Measurements from ENCODE around the gene MTHFD1L.

Gene MTHFD1L

DNA sequence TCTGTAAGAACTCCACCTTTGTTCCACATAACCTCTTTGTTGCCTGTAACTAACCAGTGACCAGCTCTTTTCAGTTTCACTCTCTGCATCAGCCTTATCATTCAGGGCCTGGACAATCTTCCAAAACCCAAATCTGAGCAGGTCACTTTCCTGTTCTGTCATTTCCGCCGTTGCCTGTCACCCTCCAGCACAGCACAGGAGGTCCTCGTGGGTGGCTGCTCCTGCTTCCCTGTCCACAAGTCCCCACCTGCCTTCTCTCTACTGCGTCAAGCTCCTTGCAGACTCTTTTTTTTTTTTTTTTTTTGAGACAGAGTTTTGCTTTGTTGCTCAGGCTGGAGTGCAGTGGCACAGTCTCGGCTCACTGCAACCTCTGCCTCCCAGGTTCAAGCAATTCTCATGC is 73.9 kb downstream of the MTHFD1L start:
- Histone ChIP-seq H3K4me2 (ENCODE audit: low read depth, low read length, poor library complexity, severe bottlenecking) (no peak overlapping the region), H3K4me3 (ENCODE audit: low read length, poor library complexity, severe bottlenecking) (no peak overlapping the region), H4K20me1 (ENCODE audit: insufficient read depth, low read length, poor library complexity, severe bottlenecking) (no peaks in the 10 kb centered on the region), H3K4me1 (ENCODE audit: insufficient read depth, low read length, poor library complexity, severe bottlenecking) (no peaks in the 10 kb centered on the region), H3K9me3 (ENCODE audit: insufficient read depth, low read depth, low read length) (no peaks in the 10 kb centered on the region), H3K36me3 (ENCODE audit: insufficient read depth, low read length) (peaks cover 32% of the 10 kb centered on the region; the same call in 1 of the 2 replicates), H2AFZ (ENCODE audit: low read length) (no peak overlapping the region), H3K9me2 (replicated peaks; ENCODE audit: low read depth, low read length) (no peaks in the 10 kb centered on the region), H3K9ac (ENCODE audit: low read depth, low read length, poor library complexity, severe bottlenecking) (no peak overlapping the region), H3F3A (ENCODE audit: low read depth) (no peaks in the 10 kb centered on the region), H3K27me3 (ENCODE audit: insufficient read depth, low read length, poor library complexity, severe bottlenecking) (no peaks in the 10 kb centered on the region), H3K79me2 (ENCODE audit: insufficient read depth, low read length) (no peaks in the 10 kb centered on the region)
- TF ChIP-seq, protein P1, sequence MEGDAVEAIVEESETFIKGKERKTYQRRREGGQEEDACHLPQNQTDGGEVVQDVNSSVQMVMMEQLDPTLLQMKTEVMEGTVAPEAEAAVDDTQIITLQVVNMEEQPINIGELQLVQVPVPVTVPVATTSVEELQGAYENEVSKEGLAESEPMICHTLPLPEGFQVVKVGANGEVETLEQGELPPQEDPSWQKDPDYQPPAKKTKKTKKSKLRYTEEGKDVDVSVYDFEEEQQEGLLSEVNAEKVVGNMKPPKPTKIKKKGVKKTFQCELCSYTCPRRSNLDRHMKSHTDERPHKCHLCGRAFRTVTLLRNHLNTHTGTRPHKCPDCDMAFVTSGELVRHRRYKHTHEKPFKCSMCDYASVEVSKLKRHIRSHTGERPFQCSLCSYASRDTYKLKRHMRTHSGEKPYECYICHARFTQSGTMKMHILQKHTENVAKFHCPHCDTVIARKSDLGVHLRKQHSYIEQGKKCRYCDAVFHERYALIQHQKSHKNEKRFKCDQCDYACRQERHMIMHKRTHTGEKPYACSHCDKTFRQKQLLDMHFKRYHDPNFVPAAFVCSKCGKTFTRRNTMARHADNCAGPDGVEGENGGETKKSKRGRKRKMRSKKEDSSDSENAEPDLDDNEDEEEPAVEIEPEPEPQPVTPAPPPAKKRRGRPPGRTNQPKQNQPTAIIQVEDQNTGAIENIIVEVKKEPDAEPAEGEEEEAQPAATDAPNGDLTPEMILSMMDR (conservative IDR thresholded peaks at IDR 0.05; ENCODE audit: low read length): no peak
- TF ChIP-seq EZH2phosphoT487 (IDR thresholded peaks at IDR 0.05; ENCODE audit: borderline replicate concordance): no peak

DNA sequence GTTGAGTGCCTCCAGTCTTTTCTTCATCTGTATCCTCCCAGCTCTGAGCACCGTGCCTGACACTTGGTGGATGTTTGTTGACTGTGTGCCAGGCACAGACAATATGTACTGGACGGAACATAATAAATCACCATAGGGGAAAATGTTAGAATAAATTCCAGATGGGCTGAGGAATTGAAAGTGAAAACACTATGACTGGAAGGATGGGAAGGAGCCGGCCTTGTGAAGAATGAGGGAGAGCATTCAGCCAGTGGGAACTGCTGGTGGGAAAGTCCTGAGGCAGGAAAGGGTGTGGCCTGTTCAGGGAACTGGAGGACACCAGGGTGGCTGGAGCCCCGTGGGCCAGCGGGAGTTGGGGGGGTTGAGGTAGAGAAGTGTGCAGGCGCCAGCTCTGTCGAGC is 75.4 kb downstream of the MTHFD1L start:
- Histone ChIP-seq H3K27me3 (ENCODE audit: insufficient read depth, low read length, poor library complexity, severe bottlenecking) (no peaks in the 10 kb centered on the region), H3F3A (ENCODE audit: low read depth) (no peaks in the 10 kb centered on the region), H3K9me3 (ENCODE audit: insufficient read depth, low read depth, low read length) (no peaks in the 10 kb centered on the region), H3K4me2 (ENCODE audit: low read depth, low read length, poor library complexity, severe bottlenecking) (no peak overlapping the region), H3K36me3 (ENCODE audit: insufficient read depth, low read length) (peaks cover 43% of the 10 kb centered on the region; the same call in 1 of the 2 replicates), H4K20me1 (ENCODE audit: insufficient read depth, low read length, poor library complexity, severe bottlenecking) (no peaks in the 10 kb centered on the region), H3K4me3 (ENCODE audit: low read length, poor library complexity, severe bottlenecking) (no peak overlapping the region), H3K79me2 (ENCODE audit: insufficient read depth, low read length) (no peaks in the 10 kb centered on the region), H3K4me1 (ENCODE audit: insufficient read depth, low read length, poor library complexity, severe bottlenecking) (no peaks in the 10 kb centered on the region), H3K9ac (ENCODE audit: low read depth, low read length, poor library complexity, severe bottlenecking) (no peak overlapping the region), H2AFZ (ENCODE audit: low read length) (no peak overlapping the region), H3K9me2 (replicated peaks; ENCODE audit: low read depth, low read length) (no peaks in the 10 kb centered on the region)
- TF ChIP-seq, protein P1 (conservative IDR thresholded peaks at IDR 0.05; ENCODE audit: low read length): no peak
- TF ChIP-seq EZH2phosphoT487 (IDR thresholded peaks at IDR 0.05; ENCODE audit: borderline replicate concordance): no peak

DNA sequence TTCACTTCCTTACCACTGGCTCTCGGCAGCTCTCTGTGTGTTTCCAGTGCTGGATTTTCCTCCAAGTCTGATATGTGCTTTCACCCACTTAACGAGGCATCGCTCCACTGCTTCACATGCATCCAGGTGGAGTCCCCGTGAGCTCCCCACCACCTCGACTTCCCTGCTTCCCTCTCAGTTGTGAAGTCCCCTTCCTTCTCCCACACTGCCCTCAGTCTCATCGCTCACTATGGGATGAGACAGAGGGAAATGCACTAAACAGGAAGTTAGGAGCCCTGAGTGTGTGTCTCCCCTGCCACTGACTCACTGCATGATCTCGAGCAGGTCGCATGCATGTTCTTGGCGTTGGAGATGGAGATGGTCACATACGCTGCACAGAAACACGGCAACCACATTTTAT is 84.0 kb downstream of the MTHFD1L start:
- H3K4me1 ChIP-seq (ENCODE audit: insufficient read depth, low read length, poor library complexity, severe bottlenecking): no peaks in the 10 kb centered on the region
- peaks cover 59% of the 10 kb centered on the region; the same call in 1 of the 2 replicates for H3K36me3 ChIP-seq (ENCODE audit: insufficient read depth, low read length)
- no peak overlapping the region for H2AFZ ChIP-seq (ENCODE audit: low read length)
- no peak overlapping the region for H3K9ac ChIP-seq (ENCODE audit: low read depth, low read length, poor library complexity, severe bottlenecking)
- no peak overlapping the region for H3K4me2 ChIP-seq (ENCODE audit: low read depth, low read length, poor library complexity, severe bottlenecking)
- no peaks in the 10 kb centered on the region for H3K79me2 ChIP-seq (ENCODE audit: insufficient read depth, low read length)
- H4K20me1 ChIP-seq (ENCODE audit: insufficient read depth, low read length, poor library complexity, severe bottlenecking): no peaks in the 10 kb centered on the region
- H3K9me2 ChIP-seq (replicated peaks; ENCODE audit: low read depth, low read length): no peaks in the 10 kb centered on the region
- H3F3A ChIP-seq (ENCODE audit: low read depth): no peaks in the 10 kb centered on the region
- no peaks in the 10 kb centered on the region for H3K9me3 ChIP-seq (ENCODE audit: insufficient read depth, low read depth, low read length)
- H3K4me3 ChIP-seq (ENCODE audit: low read length, poor library complexity, severe bottlenecking): no peak overlapping the region
- TF ChIP-seq, protein P1 (conservative IDR thresholded peaks at IDR 0.05; ENCODE audit: low read length): no peak
- no peak for TF ChIP-seq EZH2phosphoT487 (IDR thresholded peaks at IDR 0.05; ENCODE audit: borderline replicate concordance)
- H3K27me3 ChIP-seq (ENCODE audit: insufficient read depth, low read length, poor library complexity, severe bottlenecking): no peaks in the 10 kb centered on the region
